ENCODE results near the gene TTLL9. TPM values are rescaled to one million over a fixed set of nuclear protein-coding genes. Genes with fewer than 3 reads are reported as not detected.

TTLL9 gene
- total and polyA plus RNA-seq, 2 of the 13 experiments (the other 11 are each of a cell fraction or from before 2014, with no cell fraction given) = not detected

- TF ChIP-seq NR2F6 (IDR thresholded peaks at IDR 0.05) = no peak
- TF ChIP-seq NR2F6 (CRISPR knock-in tag; IDR thresholded peaks at IDR 0.05) = 0 out of 2 replicates have a peak, but pooled peaks have one; percentile 11
- TF ChIP-seq STAG1 (CRISPR knock-in tag; IDR thresholded peaks at IDR 0.05) = no peak
- TF ChIP-seq SRY (CRISPR knock-in tag; IDR thresholded peaks at IDR 0.05) = no peak
- no peak for TF ChIP-seq KLF12 (CRISPR knock-in tag; IDR thresholded peaks at IDR 0.05; ENCODE audit: borderline replicate concordance)
- TF ChIP-seq ISX (CRISPR knock-in tag; conservative IDR thresholded peaks at IDR 0.05) = no peak
- no peak for TF ChIP-seq ZNF720 (CRISPR knock-in tag; IDR thresholded peaks at IDR 0.05)
- TF ChIP-seq FOXJ3 (CRISPR knock-in tag; IDR thresholded peaks at IDR 0.05; ENCODE audit: borderline replicate concordance) = no peak
- TF ChIP-seq ZIK1 (CRISPR knock-in tag; IDR thresholded peaks at IDR 0.05; ENCODE audit: borderline replicate concordance, low read depth) = no peak
- peak; percentile 51 for TF ChIP-seq FOXA3 (CRISPR knock-in tag; IDR thresholded peaks at IDR 0.05)
- TF ChIP-seq ZNF333 (CRISPR knock-in tag; IDR thresholded peaks at IDR 0.05; ENCODE audit: borderline replicate concordance) = no peak
- peak; percentile 75; the same call in 1 of the 2 replicates for TF ChIP-seq KLF11 (CRISPR knock-in tag; IDR thresholded peaks at IDR 0.05)
- TF ChIP-seq CBFB (CRISPR knock-in tag; IDR thresholded peaks at IDR 0.05) = no peak
- no peak for TF ChIP-seq ZHX1 (CRISPR knock-in tag; IDR thresholded peaks at IDR 0.05; ENCODE audit: low read depth)
- no peak for TF ChIP-seq NFE2L2 (IDR thresholded peaks at IDR 0.05; ENCODE audit: low read length)
- peak; percentile 93 for TF ChIP-seq ZNF281 (CRISPR knock-in tag; IDR thresholded peaks at IDR 0.05; ENCODE audit: borderline replicate concordance)
- TF ChIP-seq TCF12 (IDR thresholded peaks at IDR 0.05) = no peak
- no peak for TF ChIP-seq TCF12 (CRISPR knock-in tag; IDR thresholded peaks at IDR 0.05)
- no peak for TF ChIP-seq SSRP1 (CRISPR knock-in tag; IDR thresholded peaks at IDR 0.05)
- TF ChIP-seq ZBTB20 (CRISPR knock-in tag; IDR thresholded peaks at IDR 0.05; ENCODE audit: borderline replicate concordance, low read depth) = no peak
- TF ChIP-seq ARID4A (CRISPR knock-in tag; IDR thresholded peaks at IDR 0.05; ENCODE audit: borderline replicate concordance) = no peak
- TF ChIP-seq ZNF589 (CRISPR knock-in tag; conservative IDR thresholded peaks at IDR 0.05) = no peak
These were observed 34.2 kb upstream of the TTLL9 start (continued) for GRCh38 chr20:31835977-31836852.

All from HepG2 (cell line).